ENCODE measurements around the gene SF1.

Gene SF1

GRCh38 chr11:64722141-64723065 is 55.9 kb downstream of the SF1 start:
- Histone ChIP-seq H3K4me2 (ENCODE audit: insufficient read depth, low read length) (no peak overlapping the region), H3K79me2 (ENCODE audit: insufficient read depth, low read length) (no peaks in the 10 kb centered on the region), H3K27me3 (ENCODE audit: insufficient read depth, low read length, poor library complexity) (peaks cover 5% of the 10 kb centered on the region), H3K9me3 (ENCODE audit: insufficient read depth, low read length, severe bottlenecking) (no peaks in the 10 kb centered on the region), H3K27ac (ENCODE audit: low read length) (no peak overlapping the region), H3K4me3 (ENCODE audit: low read depth in 1 of 2, low read length in 2 of 2) (no peak overlapping the region), H2AFZ (ENCODE audit: low read depth, low read length) (no peak overlapping the region), H3K4me1 (ENCODE audit: insufficient read depth, low read length) (peaks cover 13% of the 10 kb centered on the region), H4K20me1 (ENCODE audit: insufficient read depth, low read length) (0 out of 2 replicates have a peak, but pooled peaks cover 6% of the 10 kb centered on the region), H3K9ac (ENCODE audit: low read depth, low read length) (no peak overlapping the region), H3K36me3 (ENCODE audit: insufficient read depth, low read length) (no peaks in the 10 kb centered on the region)
- no peak for TF ChIP-seq CTCF (IDR thresholded peaks at IDR 0.05; ENCODE audit: borderline replicate concordance, extremely low read depth, low read length, poor library complexity, severe bottlenecking)
- DNase-seq (no peak), ATAC-seq (ENCODE audit: insufficient read depth, low read depth) (no peak)

- H2AFZ ChIP-seq (ENCODE audit: low read depth, low read length), result no peak overlapping the region
- H3K9me3 ChIP-seq (ENCODE audit: insufficient read depth, low read length, severe bottlenecking), result no peaks in the 10 kb centered on the region
- no peak overlapping the region for H3K9ac ChIP-seq (ENCODE audit: low read depth, low read length)
- DNase-seq, result no peak
- TF ChIP-seq CTCF (IDR thresholded peaks at IDR 0.05; ENCODE audit: borderline replicate concordance, extremely low read depth, low read length, poor library complexity, severe bottlenecking), result no peak
- TF ChIP-seq EZH2 (IDR thresholded peaks at IDR 0.05; ENCODE audit: borderline replicate concordance, low read depth, low read length, severe bottlenecking), result no peak
- H3K4me1 ChIP-seq (ENCODE audit: insufficient read depth, low read length), result peaks cover 13% of the 10 kb centered on the region
- no peak overlapping the region for H3K4me3 ChIP-seq (ENCODE audit: low read depth in 1 of 2, low read length in 2 of 2)
- ATAC-seq (ENCODE audit: insufficient read depth, low read depth), result no peak
- H3K79me2 ChIP-seq (ENCODE audit: insufficient read depth, low read length), result no peaks in the 10 kb centered on the region
- H3K4me2 ChIP-seq (ENCODE audit: insufficient read depth, low read length), result no peak overlapping the region
- H3K27me3 ChIP-seq (ENCODE audit: insufficient read depth, low read length, poor library complexity), result peaks cover 5% of the 10 kb centered on the region
- no peak overlapping the region for H3K27ac ChIP-seq (ENCODE audit: low read length)
- H4K20me1 ChIP-seq (ENCODE audit: insufficient read depth, low read length), result 0 out of 2 replicates have a peak, but pooled peaks cover 6% of the 10 kb centered on the region
- H3K36me3 ChIP-seq (ENCODE audit: insufficient read depth, low read length), result no peaks in the 10 kb centered on the region
Measured at GRCh38 chr11:64721359-64721699, 57.0 kb downstream of the SF1 start.

GRCh38 chr11:64720640-64721358 is 57.5 kb downstream of the SF1 start:
- Histone ChIP-seq H3K27ac (ENCODE audit: low read length) (no peak overlapping the region), H3K27me3 (ENCODE audit: insufficient read depth, low read length, poor library complexity) (peaks cover 7% of the 10 kb centered on the region), H3K36me3 (ENCODE audit: insufficient read depth, low read length) (no peaks in the 10 kb centered on the region), H3K79me2 (ENCODE audit: insufficient read depth, low read length) (no peaks in the 10 kb centered on the region), H3K9me3 (ENCODE audit: insufficient read depth, low read length, severe bottlenecking) (no peaks in the 10 kb centered on the region), H3K4me3 (ENCODE audit: low read depth in 1 of 2, low read length in 2 of 2) (no peak overlapping the region), H3K4me1 (ENCODE audit: insufficient read depth, low read length) (peaks cover 13% of the 10 kb centered on the region), H3K4me2 (ENCODE audit: insufficient read depth, low read length) (no peak overlapping the region), H4K20me1 (ENCODE audit: insufficient read depth, low read length) (0 out of 2 replicates have a peak, but pooled peaks cover 6% of the 10 kb centered on the region), H2AFZ (ENCODE audit: low read depth, low read length) (no peak overlapping the region), H3K9ac (ENCODE audit: low read depth, low read length) (no peak overlapping the region)
- no peak for TF ChIP-seq CTCF (IDR thresholded peaks at IDR 0.05; ENCODE audit: borderline replicate concordance, extremely low read depth, low read length, poor library complexity, severe bottlenecking)
- TF ChIP-seq EZH2 (IDR thresholded peaks at IDR 0.05; ENCODE audit: borderline replicate concordance, low read depth, low read length, severe bottlenecking), result no peak
- no peak for DNase-seq
- ATAC-seq (ENCODE audit: insufficient read depth, low read depth), result no peak
